ENCODE results near the gene DIP2C.

Gene DIP2C

DNA sequence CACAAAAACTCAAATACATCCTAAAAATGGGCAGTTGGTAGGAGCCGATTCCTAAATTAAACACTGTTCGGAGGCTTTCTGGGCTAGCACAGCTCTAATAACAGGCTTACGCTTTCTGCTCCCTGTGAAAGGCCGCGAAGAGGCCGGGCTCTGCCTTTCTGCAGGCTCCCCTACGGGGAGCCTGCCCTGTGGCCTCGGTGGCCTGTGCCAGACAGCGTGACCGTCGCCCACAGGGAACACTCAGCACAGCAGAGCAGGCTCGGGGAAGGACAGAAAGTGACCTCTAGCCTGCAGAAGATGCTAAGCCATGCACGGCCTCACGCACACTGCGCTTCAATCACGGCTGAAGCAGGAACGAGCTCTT, 64.2 kb downstream of the DIP2C start:
- DNase-seq = no peak

DNA sequence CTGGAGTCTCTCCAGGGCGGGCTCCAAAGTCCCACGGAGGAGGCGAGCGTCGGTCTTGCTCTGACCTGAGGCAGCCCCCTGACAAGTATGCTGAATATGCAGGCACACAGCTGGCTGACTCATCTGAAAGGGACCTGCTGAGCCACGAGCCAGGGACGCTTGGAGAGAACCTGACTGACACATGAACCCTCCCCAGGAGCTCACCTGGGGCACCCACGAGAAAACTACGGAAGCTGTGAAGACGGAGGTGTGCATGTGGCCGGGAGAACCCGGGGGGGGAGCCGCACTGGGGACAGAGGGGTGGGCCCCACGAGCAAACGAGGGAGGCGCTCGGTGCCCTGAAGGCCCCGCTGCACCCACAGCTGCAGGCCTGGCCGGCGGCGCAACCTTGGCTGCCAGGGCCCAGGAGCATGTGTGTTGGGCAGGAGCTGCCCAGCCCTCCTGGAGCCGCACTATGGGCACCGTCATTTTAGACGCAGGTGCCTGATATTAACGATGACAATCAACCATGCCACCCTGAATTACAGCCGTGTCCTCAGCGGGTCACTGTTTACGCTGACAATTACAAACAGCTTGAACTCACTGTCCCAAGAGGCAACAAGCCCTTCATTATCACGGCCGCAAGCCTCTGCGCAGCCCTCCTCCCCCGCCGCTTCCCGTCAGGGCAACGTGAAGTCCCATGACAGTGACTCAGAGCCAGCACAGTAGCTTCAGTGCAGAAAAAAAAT, 64.7 kb downstream of the DIP2C start:
- no peak for DNase-seq

DNA sequence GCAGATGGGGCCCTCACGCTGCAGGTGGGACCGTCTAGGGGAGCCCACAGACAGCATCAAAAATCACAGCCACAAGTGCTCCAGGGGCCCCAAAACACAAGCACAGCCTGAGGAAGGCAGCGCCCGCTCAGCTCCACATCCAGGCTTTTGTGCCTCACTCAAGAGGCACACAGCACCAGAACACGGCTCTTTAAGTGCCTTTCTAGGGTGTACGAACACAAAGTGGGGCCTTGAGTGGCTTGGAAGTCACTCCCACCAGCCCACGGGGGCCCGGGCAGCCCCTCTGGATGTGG, 65.2 kb downstream of the DIP2C start:
- no peak for DNase-seq

DNA sequence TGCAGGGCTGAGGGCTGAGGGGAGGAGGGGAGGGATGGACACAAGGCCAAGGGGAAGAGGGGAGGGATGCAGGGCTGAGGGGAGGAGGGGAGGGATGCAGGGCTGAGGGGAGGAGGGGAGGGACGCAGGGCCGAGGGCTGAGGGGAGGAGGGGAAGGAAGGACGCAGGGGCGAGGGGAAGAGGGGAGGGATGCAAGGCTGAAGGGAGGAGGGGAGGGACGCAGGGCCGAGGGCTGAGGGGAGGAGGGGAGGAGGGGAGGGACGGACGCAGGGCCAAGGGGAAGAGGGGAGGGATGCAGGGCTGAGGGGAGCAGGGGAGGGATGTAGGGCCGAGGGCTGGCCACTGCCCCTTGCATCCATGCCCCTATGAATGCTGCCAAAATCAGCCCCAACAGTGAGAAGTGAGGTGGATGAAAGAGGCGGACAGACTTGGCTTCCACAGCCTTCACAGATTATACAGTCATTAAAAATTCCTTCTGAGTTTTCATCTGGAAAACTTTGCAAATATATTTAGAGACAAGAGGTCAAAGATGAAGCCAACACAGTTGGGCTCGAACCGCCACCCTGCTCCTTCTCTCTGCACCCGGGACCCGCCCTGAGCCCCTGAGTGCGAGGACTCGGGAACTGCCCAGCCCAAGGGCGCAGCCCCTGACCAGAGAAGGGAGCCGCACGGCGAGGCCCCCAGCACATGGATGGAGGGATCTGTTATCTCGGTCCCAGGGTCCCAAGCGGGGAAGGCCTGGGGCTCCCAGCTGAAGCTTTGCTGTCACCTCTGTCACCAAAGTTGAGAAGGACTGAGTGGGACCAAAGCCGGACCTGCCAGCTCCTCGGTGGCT, 65.8 kb downstream of the DIP2C start:
- DNase-seq = no peak

DNA sequence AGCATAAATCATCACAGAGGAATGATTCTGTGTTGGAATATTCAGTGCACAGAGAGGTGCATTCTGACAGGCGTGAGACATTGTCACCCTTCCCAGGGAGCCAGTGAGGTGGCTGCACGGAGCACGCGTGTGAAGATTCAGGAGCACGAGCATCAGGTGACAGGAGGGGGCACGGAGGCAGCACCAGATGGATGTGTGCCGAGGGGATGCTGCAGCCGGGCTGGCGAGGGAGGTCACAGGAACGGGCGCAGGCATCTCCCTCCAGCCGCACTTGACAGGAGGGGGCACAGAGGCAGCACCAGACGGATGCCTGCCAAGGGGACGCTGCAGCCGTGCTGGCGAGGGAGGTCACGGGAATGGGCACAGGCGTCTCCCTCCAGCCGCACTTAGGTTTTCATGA, 66.5 kb downstream of the DIP2C start:
- no peak for DNase-seq

DNA sequence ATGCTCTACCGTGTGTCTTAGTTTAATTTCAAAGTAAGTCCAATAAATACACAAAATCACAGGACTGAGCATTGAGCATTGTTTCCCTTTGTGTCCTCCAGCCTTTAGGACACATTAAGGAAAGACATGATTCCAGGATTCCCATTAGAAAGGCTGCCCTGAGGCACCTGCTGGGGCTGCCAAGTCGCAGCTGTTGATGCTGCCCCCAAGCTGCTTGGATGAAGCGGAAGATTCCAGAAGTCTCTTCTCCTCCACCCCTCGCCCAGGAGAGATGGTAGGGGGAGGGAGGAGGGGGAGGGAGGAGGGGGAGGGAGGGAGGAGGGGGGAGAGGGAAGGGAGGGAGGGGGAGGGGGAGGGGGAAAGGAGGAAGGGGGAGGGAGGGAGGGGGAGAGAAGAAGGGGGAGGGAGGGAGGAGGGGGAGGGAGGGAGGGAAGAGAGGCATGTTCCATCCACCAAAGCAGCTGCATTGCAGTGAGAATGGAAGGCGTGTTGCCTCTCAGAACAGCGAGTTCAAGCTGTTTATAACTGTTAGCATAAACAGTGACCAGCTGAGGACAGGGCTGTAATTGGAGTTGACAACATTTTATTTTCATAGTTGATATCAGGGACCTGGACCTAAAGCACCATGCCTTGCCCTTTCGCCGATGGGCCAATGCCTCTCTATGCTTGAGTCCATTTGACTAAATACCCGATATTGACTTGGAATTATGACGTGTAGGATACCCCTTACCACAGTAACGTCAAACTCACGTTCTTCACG, 67.3 kb downstream of the DIP2C start:
- no peak for DNase-seq

DNA sequence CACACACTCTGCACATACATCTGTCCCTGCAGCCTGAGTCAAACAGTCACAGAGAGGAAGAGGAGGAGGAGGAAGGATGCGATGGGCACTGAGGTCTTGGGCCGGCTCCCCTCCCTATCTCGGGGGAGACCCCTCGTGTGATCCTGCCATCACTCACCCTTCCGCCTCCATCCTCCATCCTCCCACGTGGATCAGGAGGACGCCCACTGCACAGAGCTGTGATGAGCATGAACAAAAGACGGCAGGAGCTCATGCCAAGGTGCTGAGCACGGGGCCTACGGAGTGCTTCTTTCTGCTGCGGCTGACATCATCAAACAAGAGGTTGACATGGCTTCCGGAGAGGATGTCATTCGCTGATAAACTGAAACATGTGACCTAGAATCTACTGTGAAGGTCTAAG, 68.0 kb downstream of the DIP2C start:
- no peak for DNase-seq

DNA sequence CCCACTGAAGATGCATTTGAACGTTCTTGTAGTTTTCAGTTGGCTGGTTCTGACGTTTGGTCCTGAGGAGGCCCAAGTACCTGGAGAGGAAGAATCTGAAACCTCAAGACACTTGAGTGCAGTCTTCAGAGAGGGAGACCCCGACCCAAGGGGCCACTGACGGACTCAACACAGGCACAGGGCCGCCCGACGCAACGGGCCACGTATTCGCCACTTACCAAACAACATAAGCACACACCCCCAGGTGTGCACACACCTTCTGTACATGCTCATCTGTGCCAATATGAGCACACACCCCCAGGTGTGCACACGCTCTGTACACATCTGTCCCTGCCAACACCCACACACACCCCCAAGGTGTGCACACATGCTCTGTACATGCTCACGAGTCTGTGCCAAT, 68.5 kb downstream of the DIP2C start:
- no peak for DNase-seq

DNA sequence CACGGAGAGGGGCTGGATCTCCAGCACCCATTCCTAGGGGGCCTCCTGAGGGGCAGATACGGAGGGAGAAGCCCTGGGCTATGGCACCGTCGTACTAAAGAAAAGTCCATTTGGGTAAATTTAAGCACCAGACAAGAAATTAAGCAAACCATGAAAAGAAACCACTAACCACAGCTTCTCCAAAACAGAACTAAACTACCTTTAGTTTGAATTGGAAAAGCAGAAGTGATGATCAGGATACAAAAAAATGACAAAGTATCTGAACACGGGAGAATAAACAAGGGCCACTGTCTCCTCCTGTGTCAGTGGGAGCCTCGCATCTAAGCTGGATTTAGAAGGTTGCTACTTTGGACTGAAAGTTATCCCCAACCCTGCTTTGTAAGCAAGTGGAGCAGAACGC, 69.1 kb downstream of the DIP2C start:
- DNase-seq = no peak

DNA sequence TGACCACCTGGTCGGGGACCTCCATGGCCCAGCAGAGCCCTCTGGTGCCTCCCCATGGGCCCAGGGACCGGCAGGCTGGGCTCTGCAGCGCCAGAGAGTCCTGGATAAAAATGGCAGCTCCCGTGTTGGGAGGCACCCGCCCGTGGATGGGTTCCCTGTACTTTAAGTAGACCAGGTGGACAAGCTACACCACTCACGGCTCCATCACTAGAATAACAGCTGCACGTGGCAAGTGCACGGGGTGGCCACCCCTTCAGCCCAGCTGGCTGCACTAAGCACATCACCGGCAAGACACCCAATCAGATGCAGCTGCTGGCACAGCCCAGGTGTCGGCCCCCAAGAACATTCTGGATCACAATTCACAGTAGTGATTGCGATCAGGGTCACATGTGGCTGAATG, 69.8 kb downstream of the DIP2C start:
- DNase-seq = no peak

DNA sequence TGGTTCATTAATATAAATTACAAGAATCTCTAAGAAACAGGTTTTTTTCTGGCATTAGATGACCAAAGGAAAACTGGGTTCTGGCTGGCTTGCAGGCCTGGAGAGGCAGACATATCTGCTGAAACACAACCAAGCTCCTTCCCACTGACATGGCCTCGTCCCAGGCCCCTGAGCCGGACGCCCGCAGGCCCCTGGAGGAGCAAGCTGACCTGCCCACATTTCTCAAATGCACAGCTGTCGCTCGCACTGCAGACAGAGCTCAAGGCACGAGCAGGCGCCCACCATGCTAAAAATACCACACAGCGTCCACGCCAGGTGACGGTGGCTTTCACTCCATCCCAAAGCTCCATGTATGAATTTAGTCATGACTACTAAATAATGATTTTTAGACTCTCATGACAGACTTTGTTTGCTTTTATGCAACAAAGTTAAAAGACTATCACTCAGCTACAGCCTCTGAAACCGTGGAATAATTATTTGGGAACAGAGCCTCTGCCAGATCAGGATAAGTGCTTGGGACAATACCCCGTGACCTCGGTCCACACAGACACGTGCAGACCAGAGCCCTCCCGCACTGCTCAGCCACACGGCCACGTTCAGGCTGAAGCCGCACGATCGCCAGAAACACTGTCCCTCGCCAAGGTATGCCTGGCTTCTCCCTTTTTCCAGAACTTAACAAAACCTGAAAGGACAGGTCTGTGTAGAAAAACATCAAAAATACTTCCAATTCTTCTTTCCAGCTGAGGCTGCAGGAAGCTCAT, 71.1 kb downstream of the DIP2C start:
- no peak for DNase-seq

DNA sequence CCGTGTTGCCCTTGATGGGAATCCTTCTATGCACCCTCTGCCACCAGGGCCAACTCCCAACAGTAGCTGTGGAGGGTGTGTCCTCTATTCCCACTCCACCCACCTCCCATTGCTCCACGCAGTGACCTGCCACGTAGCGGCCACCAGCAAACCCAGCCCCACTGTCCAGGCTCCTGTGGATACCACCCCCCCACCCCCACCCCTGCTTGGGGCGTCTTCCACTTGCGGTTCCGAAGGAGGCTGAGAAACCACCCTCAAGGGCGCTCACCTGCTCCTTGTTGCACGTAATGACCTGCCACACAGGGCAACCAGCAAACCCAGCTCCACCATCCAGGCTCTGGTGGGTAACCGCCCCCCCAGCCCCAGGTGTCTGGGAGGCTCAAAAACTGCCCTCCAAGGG, 72.0 kb downstream of the DIP2C start:
- DNase-seq = no peak

DNA sequence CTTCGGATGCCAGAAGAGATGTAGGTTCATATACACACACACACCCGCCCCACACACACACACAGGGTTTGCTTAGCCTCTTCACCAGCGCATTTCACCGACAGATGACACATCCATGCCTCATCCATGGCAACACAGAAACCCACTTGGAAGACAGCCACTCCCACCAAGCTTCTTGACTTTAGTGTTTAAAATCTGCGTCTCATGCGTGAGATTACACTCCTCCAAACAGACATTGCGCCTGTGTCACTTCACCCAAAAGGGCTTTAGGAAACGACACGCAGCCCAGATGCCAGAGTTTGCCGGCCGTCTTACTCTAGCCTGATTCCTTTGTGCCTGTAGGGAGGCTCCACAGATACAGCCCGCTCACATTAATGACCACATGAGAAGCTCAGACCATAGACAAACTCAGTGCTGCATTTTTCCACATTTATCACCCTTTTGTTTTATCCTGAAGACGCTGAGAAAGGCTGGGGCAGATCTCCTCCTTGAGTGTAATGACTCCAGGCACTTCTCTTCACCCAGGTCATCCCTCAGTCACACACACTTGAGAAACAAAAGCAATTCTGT, 73.8 kb downstream of the DIP2C start:
- no peak for DNase-seq

DNA sequence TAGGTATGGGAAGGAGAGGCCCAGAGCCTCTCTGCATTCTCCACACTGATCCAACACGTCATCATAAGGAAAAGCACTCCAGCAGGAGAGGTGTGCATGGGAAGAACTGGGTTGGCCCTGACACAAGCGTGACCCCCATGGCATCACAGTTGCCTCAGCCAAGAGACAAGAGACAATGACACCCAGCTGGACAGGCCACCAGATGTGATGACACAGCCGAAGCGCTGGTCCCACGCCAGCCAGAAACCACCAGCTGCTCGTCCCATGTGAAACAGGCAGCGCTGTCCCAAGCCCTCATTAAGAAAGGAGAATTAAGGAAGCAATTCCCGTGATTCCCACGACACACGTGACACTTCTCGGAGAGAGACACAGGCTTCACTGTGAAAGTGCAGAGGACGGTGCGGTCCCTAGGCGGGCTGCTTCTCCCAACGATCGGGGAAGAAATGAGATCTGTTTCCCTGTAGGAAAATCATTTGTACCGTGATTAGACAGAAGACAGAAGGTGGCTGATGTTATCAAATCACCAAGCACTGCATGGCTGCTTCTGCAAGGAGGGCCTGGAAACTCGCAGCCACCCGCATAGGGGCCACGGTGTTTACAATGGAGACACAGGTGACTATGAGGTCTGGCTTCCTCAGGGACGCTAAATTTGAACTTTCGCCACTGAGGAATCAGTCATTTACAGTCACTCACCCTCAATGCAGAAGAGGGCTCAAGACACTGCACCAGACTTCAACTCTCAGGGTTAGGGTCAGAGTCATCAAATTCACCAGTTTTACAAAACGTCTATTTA, 74.5 kb downstream of the DIP2C start:
- DNase-seq = no peak

DNA sequence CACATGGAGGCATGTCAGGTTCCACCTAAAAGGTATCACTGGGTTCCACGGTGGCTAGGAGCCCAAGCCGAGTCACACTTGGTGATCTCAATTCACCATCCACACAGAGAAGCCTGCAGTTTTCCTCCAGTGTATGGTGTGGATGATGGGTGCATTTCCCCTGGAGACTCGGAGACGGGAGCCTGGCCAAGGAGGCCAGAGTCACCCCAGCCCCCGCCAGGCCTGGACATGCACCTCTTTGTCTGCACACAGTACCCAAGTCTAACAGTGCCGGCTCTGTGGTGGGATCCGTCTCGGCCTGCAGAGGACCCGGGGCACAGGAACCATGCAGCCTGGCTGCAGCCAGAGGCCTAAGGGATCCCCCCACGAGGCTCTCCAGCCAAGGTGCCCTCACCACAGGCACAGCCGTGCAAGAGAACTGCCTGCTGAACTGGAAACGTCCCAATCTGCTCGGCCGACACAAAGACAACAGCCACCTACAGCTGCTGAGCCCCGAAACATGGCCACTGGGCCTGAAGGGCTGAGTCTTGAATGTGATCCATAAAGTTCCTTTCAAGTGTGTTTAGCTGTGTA, 75.2 kb downstream of the DIP2C start:
- DNase-seq = no peak

DNA sequence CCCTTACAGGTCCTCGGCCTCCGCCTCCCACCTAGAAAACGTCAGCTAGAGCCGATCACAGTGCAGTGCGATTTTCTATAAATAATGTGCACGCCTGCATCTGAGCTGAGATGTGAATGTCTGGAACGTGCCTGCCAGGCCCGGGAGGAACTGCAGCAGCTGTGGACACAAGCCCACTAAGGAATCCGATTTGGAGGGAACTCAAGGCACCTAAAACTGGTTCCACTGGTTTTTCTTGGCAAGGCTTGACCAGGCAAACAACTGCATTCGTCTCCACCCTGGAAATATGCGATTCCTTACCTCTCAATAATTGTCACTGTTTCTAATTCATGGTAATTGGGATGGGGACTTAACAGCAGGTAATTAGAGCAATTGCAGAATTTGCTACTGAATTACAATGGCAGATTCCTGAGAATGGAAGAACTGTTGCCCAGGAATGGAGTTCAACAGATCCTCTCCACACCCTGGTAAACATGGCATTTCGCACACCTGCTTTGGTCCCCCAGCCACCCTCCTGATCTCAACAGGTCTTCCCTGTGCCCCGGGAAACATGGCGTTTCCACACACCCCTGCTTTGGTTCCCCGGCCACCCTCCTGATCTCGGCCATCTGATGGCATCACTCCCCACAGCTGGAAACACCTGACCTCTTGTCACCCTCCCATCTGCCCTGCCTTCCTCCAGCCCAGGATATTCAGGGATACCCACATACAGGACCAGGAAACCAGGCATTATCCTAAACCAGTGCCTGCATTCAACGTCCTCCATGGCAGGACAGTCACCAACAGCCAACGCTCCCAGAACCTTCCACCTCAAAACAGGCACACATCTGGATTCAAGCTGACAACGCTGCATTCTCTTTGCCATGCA, 76.0 kb downstream of the DIP2C start:
- DNase-seq = no peak

DNA sequence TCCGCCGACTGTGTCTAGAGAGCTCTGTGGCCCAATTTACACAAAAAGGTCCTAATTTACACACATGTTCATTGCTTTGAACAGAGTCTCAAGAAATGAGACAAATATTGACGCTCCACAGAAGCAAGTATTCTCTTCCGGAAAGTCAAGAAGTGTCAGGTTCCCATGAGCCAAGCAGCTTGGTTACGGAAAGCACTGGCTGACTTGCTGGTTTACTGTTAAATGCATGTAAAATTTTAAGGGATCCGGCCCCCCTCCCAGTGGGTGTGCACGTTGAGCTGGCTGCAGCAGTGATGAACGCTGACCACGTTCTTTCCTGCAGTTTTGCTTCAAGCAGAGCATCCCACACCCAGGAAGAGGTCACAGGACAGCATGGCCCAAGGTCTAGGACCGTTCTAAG, 76.8 kb downstream of the DIP2C start:
- DNase-seq = no peak

DNA sequence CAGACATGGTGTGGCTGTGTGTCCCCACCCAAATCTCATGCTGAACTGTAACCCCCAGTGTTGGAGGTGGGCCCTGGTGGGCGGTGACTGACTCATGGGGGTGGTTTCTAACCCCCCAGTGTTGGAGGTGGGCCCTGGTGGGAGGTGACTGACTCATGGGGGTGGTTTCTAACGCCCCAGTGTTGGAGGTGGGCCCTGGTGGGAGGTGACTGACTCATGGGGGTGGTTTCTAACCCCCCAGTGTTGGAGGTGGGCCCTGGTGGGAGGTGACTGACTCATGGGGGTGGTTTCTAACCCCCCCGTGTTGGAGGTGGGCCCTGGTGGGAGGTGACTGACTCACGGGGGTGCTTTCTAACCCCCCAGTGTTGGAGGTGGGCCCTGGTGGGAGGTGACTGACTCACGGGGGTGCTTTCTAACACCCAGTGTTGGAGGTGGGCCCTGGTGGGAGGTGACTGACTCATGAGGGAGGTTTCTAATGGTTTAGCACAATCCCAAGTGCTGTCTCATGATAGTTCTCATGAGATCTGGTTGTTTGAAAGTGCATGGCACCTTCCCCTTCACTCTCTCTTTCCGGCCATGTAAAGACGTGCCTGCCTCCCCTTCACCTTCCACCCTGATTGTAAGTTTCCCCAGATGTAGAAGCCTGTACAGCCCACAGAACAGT, 78.7 kb downstream of the DIP2C start:
- peak; percentile 62 for DNase-seq

DNA sequence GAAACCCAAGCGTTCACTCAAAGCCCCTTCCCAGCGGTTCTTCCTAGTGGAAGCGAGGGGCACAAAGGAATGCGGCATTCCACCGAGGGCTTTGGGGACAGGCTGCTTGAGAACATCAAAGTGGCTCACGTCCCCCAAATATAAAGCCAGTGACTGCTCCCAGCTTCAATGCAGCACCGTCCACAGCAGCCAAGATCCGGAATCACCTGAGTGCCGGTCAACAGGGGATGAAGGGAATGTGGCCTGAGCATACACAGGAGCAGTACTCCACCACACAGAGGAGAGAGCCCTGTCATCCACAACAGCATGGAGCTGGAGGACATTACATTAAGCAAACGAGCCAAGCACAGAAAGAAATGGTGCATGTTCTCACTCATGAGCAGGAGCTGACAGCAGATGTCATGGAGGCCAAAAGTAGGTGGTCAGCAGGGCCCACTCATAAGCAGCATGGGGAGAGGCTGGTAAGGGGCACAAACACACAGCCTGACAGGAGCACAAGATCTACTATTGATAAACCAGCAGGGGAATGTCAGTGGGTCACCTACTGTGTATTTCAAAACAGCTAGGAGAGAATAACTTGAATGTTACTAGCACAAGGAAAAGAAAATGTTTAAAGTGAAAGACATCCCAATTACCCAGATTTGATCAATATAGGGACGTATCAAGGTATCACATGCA, 79.5 kb downstream of the DIP2C start:
- no peak for DNase-seq

DNA sequence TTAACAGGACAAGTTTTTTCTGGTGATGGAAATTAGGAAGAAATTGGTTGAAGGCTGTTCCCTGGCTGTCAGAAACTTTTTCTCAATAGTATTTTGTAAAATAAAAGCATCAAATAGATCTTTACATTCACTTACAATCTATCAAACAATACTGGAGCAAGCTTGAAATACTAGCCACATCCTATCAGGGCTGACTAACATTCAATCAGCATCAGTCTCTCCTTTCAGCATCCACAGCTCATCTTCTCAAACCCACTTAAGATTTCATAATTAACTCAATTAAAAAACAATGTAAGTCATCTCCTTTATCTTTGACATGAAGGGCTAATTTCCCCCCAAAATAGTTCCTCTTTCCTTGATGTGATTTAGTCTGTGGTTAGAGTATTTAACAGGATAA, 80.2 kb downstream of the DIP2C start:
- DNase-seq = no peak

Measured in activated CD8-positive, alpha-beta memory T cell treated with anti-CD3 and anti-CD28 coated beads for 24 hours (primary cell).